Activated CD4-positive, alpha-beta T cell treated with anti-CD3 and anti-CD28 coated beads, Interleukin-2, Interleukin-6, amounts not matched to agents 100 ng/mL and 50 ng/mL, durations not matched to agents 16 hours and 8 hours (primary cell): ENCODE measurements around the gene TLR8.
"Not testable (repeated sequence)": the region's sequence is repeated elsewhere in the genome, so short reads cannot be mapped to it uniquely, and the experiment has no call there.

Experiments
- DNase-seq: peaks from one replicate; pipeline ENCODE4 v3.0.0-alpha.2; 2020

TLR8 gene

DNA sequence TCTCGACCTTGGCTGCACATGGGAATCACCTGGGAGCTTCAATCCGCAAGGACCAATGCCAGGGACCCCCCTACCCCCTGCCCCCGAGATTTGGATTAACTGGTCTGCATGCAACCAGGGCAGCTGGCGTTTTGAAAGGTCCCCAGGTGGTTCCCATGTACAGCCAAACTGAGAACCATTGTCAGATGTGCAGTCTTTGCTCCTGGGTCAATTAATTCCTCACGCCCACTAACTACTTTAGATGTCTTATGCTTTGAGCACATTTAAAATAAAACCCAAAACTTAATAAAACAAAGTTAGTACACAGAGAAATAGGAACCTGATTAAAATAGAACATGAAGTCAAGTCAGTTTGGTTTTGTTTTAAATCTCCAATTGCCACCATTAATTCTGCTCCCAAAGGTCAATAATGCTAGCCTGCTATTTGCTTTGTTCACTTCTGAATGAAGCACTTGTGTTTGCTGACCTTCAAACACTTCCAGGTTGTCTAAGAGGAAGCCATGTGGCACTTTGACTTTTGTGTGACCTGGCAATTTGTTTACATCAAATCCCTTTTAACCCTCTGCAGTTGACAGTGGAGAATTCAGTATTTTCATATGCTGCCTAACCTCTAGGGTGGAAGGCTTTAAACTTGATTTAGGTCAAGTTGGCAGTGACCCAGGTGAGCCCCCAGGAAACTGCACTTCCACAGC, 41.3 kb downstream of the TLR8 start:
- no peak for DNase-seq

- no peak for DNase-seq
Measured at GRCh38 chrX:12948495-12948894, 42.1 kb downstream of the TLR8 start.

DNA sequence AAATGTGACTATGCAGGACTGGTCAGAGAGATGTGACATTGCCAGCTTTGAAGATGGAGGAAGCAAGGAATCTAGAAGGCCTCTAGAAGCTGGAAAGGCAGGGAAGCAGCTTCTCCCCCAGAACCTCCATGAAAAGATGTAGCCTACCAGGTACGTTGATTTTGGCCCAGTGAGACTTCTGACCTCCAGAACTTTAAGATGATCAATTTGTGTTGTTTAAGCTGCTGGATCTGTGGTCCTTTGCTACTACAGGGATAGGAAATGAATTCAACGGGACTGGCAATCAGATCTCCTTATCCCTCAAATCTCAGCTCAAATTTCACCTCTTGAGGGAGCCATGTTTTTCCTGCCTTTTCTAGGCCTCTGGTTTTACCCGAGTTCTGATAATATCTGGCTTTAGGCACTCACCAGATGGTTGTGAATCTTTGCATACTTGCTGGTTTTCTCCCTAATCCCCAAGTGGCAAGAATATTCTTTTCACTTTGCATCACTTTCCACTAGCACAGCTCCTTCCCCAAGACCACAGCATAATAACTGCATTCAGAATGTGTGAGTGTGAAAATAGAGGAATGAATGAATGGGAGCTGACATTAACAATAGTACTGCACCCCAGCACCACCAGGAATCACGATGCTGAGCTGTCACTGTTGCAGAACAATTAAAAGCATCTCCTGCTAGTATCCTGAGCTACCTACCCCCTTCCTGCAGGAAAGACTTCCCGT, 42.9 kb downstream of the TLR8 start:
- DNase-seq, result no peak

GRCh38 chrX:12949927-12950656, 43.7 kb downstream of the TLR8 start:
- DNase-seq, result peak; percentile 91

- DNase-seq, result peak; percentile 85
Measured at GRCh38 chrX:12950851-12951594, 44.6 kb downstream of the TLR8 start.

GRCh38 chrX:12951595-12951975, 45.2 kb downstream of the TLR8 start:
- DNase-seq, result no peak

- no peak for DNase-seq
Measured at GRCh38 chrX:12953420-12953819, 47.0 kb downstream of the TLR8 start.

GRCh38 chrX:12954376-12954775, 48.0 kb downstream of the TLR8 start:
- no peak for DNase-seq

- DNase-seq, result no peak
Measured at GRCh38 chrX:12954981-12955380, 48.6 kb downstream of the TLR8 start.

GRCh38 chrX:12955882-12956703, 49.7 kb downstream of the TLR8 start:
- peak; percentile 87 for DNase-seq

DNA sequence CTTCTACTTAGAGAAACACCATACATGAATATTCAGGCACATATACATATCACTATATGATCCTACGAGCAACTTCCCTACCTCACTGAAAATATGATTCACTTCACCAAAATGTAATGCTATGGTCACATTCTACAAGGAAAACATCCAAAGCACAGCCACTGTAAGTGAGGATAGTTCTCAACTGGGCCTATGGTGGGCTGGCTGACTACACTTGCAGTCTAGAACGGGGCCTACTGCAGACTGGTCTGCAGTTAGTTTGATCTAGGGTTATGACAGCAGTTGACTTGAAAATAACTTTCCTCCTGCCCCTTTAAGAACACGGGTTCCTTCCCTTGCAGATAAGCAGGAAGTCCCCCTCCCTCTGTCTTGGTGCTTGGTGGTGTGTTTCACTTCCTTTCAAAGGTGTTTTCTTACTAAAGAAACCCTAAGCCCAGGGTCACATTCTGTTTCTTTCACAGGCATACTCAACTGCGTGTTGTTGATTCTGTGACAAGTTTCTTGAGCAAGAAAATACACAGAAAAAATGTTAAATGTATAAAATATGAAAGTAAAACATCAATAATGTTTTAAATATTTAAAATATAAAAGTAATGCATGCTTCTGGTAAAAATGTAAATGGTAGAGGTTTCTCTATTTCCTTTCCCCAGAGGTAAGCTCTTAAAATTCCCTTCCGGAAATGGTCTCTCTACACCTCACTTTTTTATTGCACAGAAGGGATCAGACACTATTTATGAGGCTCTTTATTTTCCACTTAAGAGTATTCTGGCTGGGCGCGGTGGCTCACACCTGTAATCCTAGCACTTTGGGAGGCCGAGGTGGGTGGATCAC, 50.5 kb downstream of the TLR8 start:
- DNase-seq, result peak; percentile 90

DNA sequence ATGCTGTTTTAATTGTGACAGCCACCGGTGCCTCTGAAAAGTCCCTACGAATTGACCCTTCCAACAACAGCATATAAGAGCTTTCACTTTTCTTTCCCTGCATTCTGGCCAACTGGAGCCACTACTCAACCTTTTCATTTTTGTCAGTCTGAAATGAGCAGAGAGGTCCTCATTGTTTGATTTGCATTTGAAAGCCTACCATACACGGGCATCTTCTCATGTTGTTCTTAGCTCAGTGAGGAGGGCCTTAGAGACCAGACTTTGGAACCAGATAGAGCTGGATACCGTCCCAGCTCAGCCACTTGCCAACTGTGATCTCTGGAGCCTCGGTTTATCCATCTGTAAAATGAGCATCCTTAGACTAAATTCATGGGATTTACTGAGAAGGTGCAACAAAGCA, 51.6 kb downstream of the TLR8 start:
- no peak for DNase-seq

GRCh38 chrX:12958461-12958860, 52.0 kb downstream of the TLR8 start:
- DNase-seq, result no peak

DNA sequence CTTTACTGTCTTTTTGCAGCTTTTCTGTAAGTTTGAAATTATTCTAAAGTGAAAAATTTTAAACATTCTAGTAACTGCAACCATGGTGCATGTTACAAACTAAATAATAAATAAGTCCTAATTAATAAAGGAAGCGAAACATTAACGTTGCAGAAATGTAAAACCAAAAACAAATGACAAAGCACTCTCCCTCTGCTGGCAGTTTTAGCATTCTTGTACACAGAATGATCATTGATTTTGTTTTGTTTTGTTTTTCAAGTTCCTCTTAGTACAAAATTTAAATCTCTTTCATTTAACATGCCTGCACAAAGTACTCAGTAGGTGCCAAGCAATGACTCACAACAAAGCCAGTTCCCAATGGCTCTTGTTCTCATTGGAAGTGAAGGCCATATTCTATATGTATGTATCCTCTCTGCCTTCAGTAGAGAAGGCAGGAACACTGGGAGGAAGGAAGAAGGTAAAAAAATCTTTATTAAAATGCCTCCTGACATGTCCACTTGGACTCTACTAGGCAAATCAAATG, 54.8 kb downstream of the TLR8 start:
- peak; percentile 0 for DNase-seq

DNA sequence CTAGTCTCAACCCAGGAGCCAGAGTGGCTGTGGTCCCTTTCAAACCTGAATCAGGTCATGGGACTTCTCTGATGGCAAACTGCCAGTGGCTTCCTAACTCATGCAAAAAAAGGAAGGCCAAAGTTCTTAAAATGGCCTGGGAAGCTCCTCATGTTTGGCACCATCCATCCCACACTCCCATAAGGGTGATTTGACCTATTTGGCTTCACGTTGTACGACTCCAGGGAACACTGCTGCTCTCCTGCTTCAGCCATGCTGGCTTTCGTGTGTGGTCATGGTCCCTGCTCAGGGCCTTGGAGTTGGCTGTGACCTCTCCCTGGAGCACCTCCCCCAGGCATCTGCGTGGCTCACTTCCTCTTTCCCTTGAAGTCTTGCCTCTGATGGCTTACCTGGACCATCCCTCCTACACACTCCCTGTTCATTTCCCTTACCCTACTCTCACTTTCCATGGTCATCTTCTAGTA, 55.7 kb downstream of the TLR8 start:
- DNase-seq, result no peak

- not testable (repeated sequence) for DNase-seq
Measured at GRCh38 chrX:12963210-12963850, 56.9 kb downstream of the TLR8 start.

- no peak for DNase-seq
Measured at GRCh38 chrX:12965131-12965940, 58.9 kb downstream of the TLR8 start.

DNA sequence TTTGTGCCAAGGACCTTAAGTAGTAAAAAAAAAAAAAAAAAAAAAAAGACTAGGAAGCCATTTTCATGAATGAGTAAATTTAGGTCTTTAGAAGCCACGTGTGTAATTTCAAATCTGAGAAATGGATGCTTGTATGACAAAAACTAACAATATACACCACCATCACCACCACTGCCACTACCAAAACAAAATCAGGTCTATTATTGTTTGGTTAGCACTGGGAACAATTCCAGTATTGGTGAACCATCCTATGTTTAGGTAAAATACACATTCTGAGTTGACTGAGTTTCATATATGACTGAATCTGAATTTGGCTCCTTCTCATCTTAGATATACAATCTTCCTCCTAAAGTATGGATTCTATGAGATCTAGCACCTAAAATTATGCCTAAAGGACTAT, 59.7 kb downstream of the TLR8 start:
- DNase-seq, result no peak

DNA sequence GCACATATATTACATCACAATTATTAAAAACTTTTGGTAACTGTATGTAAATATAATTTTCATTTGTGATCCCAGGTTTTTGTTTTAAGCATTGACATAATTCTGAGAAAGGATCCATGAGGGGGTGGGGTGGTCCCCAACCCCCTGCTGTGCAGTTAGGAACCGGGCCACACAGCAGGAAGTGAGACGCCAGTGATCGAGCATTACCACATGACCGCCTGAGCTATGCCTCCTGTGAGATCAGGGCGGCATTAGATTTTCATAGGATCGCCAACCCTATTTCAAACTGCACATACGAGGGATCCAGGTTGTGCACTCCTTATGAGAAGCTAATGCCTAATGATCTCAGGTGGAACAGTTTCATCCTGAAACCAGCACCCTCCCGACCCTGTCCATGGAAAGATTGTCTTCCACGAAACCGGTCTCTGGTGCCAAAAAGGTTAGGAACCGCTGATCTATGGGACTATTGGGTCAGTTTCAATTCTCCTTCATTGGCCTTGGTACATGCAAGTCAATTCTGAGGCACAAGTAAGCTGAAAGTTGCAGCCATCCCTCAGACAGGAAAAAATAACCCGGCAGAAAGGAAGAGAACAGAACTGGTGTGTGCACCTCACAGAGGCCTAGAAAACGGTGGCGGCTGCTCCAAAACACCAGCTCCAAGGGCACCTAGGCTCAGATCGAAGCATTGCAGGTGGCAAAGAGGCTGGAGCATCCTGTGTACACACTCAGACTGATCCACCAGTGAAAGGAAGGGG, 61.5 kb downstream of the TLR8 start:
- DNase-seq, result peak; percentile 51
